RWPE2 (cell line): ENCODE data around the gene SH3RF1.

Experiments used
- ATAC-seq: fragments of 200-7000 bp; cut with Tn5 transposase; 3 replicates; pipeline ENCODE4 v1.9.1; 2021; ENCODE audit warnings: low read depth
- DNase-seq: peaks from one replicate; pipeline ENCODE4 v3.0.0-alpha.2; 2020; ENCODE audit warnings: low spot score
- H3K27ac ChIP-seq: fragments of 450-650 bp; 2 replicates; pipeline ENCODE4 v1.5.1; 2017; ENCODE audit warnings: mild to moderate bottlenecking; ENCODE audit not compliant: poor library complexity, severe bottlenecking
- H3K27me3 ChIP-seq: fragments of 250-450 bp; sonication (Bioruptor Pico); 2 replicates; pipeline ENCODE4 v1.5.1; 2021; ENCODE audit warnings: mild to moderate bottlenecking, moderate library complexity; ENCODE audit not compliant: insufficient read depth, poor library complexity, severe bottlenecking
- H3K36me3 ChIP-seq: fragments of 250-450 bp; sonication (Bioruptor Pico); 2 replicates; pipeline ENCODE4 v1.5.1; 2020; ENCODE audit warnings: low read depth, mild to moderate bottlenecking, moderate library complexity
- H3K4me1 ChIP-seq: fragments of 250-450 bp; sonication (Bioruptor Pico); 2 replicates; pipeline ENCODE4 v1.5.1; 2021; ENCODE audit warnings: mild to moderate bottlenecking, moderate library complexity; ENCODE audit not compliant: insufficient read depth, poor library complexity, severe bottlenecking
- H3K4me3 ChIP-seq: fragments of 250-450 bp; sonication (Bioruptor Pico); 2 replicates; pipeline ENCODE4 v1.5.1; 2021; ENCODE audit warnings: mild to moderate bottlenecking, moderate library complexity; ENCODE audit not compliant: severe bottlenecking
- H3K9me3 ChIP-seq: fragments of 250-450 bp; sonication (Bioruptor Pico); 2 replicates; pipeline ENCODE4 v1.5.1; 2021; ENCODE audit warnings: mild to moderate bottlenecking, moderate library complexity; ENCODE audit not compliant: severe bottlenecking
- CTCF ChIP-seq: fragments of 450-650 bp; IDR thresholded peaks from one replicate; pipeline ENCODE4 v1.5.1; 2017; ENCODE audit warnings: mild to moderate bottlenecking, moderate library complexity; ENCODE audit not compliant: poor library complexity, severe bottlenecking

SH3RF1 gene

DNA sequence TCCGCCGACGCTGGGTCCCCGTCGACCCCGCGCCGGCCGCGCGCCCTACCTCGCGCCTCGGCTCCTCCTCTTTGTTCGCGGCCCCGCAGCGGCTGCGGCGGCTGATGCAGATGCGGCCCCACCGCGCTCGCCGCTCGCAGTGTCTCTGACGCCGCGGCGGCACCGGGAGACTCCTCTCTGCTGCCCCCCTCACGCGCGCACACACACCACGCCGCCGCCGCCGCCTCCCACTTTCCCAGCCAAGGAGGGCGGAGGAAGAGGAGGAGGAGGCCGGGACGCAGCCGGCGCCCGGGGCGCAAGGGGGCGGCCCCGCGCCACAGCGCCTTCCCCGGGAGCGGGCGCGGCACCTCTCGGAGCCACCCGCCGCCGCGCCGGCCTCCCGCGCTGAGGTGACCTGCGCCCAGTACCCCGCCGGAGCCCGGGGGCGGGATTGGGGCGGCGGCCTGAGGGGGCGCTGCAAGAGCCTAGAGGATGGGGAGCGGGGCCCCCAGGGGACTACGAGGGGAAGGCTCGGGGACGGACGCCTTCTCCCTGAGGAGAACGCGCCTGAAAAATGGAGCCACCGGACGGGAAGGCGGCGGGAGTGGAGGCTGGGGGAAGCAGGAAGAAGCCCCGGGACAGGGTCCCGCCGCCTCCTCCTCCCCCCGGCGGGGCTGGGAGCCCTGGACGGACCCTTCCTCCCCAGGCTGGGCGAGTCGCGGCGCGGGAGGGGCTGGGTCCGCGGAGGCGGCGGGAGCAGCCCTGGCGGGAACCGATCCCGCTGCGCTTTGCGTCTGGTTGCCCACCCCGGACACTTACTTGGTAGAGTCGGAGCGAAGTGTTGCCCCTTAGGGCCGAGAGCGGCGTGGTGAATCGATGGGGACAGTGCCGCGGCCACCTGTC is at the start of gene SH3RF1:
Gene SH3RF1, minus strand, starts transcription at position 147 of the 882 bp plus-strand sequence. CDS start 1,744 bp downstream, outside the sequence.
- peak; percentile 83 for DNase-seq
- peak; percentile 61 for TF ChIP-seq CTCF
- Histone ChIP-seq H3K36me3 (peaks cover 25% of the 10 kb centered on the region), H3K9me3 (no peaks in the 10 kb centered on the region), H3K27me3 (no peaks in the 10 kb centered on the region), H3K4me3 (peak within 1 kb of the TSS; percentile 55), H3K4me1 (peaks cover 38% of the 10 kb centered on the region), H3K27ac (peak within 1 kb of the TSS; percentile 66)
- peak; percentile 77 for ATAC-seq

DNA sequence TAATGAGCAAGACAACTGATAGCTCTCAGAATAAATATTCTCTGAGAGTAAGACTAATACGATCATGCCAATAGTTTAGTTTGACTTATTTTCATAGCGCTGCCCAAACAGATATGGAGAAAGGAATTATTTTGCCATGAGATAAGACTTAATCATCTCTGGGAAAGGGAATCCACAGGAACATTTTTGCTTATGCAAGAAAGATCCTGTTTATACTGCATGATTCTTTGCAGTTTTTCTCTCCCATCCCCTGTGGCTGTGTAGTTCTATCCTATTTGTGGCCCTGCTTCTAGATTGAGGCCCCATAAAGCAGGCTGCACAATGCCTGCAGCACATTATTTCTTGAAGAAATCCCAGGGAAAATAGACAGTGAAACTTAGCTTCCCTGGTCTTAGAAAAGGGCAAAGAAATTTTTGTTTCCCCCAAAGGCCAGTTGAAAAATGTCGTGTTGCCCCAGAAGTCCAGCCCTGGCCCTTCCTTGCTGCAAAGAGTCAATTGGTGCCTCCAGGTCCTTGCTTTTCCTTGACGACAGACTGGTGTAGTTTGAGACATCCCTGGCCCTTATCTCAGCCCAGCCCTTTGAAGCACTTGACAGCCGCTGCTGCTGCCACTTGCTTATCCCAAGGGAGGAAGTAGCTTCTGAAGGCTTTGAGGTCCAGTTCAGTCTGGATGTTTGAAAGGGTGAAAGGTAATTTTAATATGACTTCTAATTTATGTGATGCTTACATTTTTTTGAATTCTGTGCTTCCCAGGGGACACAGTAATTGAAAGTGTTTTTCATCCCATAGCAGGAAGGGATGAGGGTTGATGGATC is 45.0 kb upstream of the SH3RF1 start:
- Histone ChIP-seq H3K4me3 (no peak overlapping the region), H3K4me1 (peaks cover 26% of the 10 kb centered on the region), H3K27me3 (no peaks in the 10 kb centered on the region), H3K36me3 (no peaks in the 10 kb centered on the region), H3K9me3 (no peaks in the 10 kb centered on the region), H3K27ac (peak overlapping the region; percentile 72)
- DNase-seq, result no peak
- ATAC-seq, result peak; percentile 72
- TF ChIP-seq CTCF, result no peak

DNA sequence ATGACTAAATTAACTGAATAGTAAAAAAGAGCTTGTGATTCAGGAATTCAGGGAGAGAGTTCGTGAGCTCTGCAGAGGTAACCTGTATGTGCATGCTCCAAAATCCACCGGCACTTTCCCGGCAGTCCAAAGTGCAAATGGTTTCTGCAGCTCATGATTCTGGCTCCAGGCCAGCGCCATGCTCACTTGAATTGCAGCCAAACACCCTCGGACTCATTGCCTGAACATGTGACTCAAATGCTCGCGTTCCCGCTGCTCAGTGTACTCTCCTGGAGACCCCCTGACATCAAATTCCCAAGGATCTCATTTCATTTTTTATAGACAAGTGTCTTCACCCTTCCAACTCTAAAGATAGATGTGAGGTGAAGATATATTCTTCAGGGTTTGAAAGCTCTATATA is 44.1 kb upstream of the SH3RF1 start:
- Histone ChIP-seq H3K27ac (peak overlapping the region; percentile 72), H3K9me3 (no peaks in the 10 kb centered on the region), H3K27me3 (no peaks in the 10 kb centered on the region), H3K4me1 (peaks cover 26% of the 10 kb centered on the region), H3K4me3 (no peak overlapping the region), H3K36me3 (no peaks in the 10 kb centered on the region)
- no peak for TF ChIP-seq CTCF
- peak; percentile 80 for DNase-seq
- ATAC-seq, result peak; percentile 80

DNA sequence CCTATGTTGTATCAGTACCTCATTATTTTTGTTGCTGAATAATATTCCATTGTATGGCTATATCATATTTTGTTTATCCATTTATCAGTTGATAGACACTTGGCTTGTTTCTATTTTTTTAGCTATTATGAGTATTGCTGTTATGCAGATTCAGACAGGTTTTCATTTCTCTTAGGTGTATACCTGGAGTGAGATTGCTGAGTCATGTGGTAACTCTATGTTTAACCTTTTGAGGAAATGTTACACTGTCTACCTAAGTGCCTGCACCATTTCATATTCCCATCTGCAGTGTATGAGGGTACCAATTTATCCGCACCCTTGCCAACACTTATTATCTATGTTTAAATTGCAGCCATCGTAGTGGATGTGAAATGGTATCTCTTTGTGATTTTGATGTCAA is 43.0 kb upstream of the SH3RF1 start:
- DNase-seq (no peak), ATAC-seq (no peak)
- H3K27me3 ChIP-seq, result no peaks in the 10 kb centered on the region
- H3K4me3 ChIP-seq, result no peak overlapping the region
- H3K9me3 ChIP-seq, result no peaks in the 10 kb centered on the region
- H3K4me1 ChIP-seq, result peaks cover 26% of the 10 kb centered on the region
- H3K27ac ChIP-seq, result peak overlapping the region; percentile 72
- H3K36me3 ChIP-seq, result no peaks in the 10 kb centered on the region
- no peak for TF ChIP-seq CTCF
